ENCODE data around the gene GNS. TPM values are rescaled to one million over a fixed set of nuclear protein-coding genes. Genes with fewer than 3 reads are reported as not detected.

Gene GNS
- total RNA-seq, 1 donor from 2014 or later: 38.2 TPM

- H3K36me3 Mint-ChIP-seq (ENCODE audit: low read depth): peaks cover 7% of the 10 kb centered on the region
- peaks cover 24% of the 10 kb centered on the region for H3K4me1 Mint-ChIP-seq (ENCODE audit: low read depth)
- H3K9me3 Mint-ChIP-seq: no peaks in the 10 kb centered on the region
- intact Hi-C loops (cut with micrococcal nuclease): no loop called here
- no peak for DNase-seq (ENCODE audit: low spot score)
- H3K27ac Mint-ChIP-seq: no peak overlapping the region
- peaks cover 12% of the 10 kb centered on the region for H3K27me3 Mint-ChIP-seq (ENCODE audit: low read depth)
- H3K4me3 Mint-ChIP-seq (ENCODE audit: low read depth): no peak overlapping the region
Observed at GRCh38 chr12:64760808-64761573, 1.8 kb upstream of the GNS start.

GRCh38 chr12:64757771-64758170, 1.4 kb downstream of the GNS start:
- DNase-seq (ENCODE audit: low spot score): no peak
- Mint-ChIP-seq H3K4me1 (ENCODE audit: low read depth) (peaks cover 48% of the 10 kb centered on the region), H3K27ac (no peak overlapping the region), H3K27me3 (ENCODE audit: low read depth) (peaks cover 4% of the 10 kb centered on the region), H3K4me3 (ENCODE audit: low read depth) (peak overlapping the region; percentile 27), H3K9me3 (no peaks in the 10 kb centered on the region), H3K36me3 (ENCODE audit: low read depth) (peaks cover 33% of the 10 kb centered on the region)
- intact Hi-C loops (cut with micrococcal nuclease): loop anchor here (2.0 to 10.0 kb wide), 9 partner anchors 45 to 1545 kb away; partner anchors contain the start of genes HELB, KICS2, RASSF3 and RXYLT1

- Mint-ChIP-seq H3K4me3 (ENCODE audit: low read depth) (peak overlapping the region; percentile 4), H3K4me1 (ENCODE audit: low read depth) (peaks cover 53% of the 10 kb centered on the region), H3K27me3 (ENCODE audit: low read depth) (no peaks in the 10 kb centered on the region), H3K36me3 (ENCODE audit: low read depth) (peaks cover 40% of the 10 kb centered on the region), H3K9me3 (no peaks in the 10 kb centered on the region), H3K27ac (peak overlapping the region; percentile 70)
- intact Hi-C loops (cut with micrococcal nuclease): loop anchor here (5.0 to 10.0 kb wide), 7 partner anchors 44 to 1546 kb away; partner anchors contain the start of genes HELB, KICS2 and RXYLT1
- DNase-seq (ENCODE audit: low spot score): no peak
Observed at GRCh38 chr12:64756376-64756775, 2.8 kb downstream of the GNS start.

GRCh38 chr12:64753427-64753826, 5.8 kb downstream of the GNS start:
- Mint-ChIP-seq H3K27me3 (ENCODE audit: low read depth) (no peaks in the 10 kb centered on the region), H3K9me3 (no peaks in the 10 kb centered on the region), H3K36me3 (ENCODE audit: low read depth) (peaks cover 59% of the 10 kb centered on the region), H3K4me3 (ENCODE audit: low read depth) (peak overlapping the region; percentile 11), H3K27ac (peak overlapping the region; percentile 53), H3K4me1 (ENCODE audit: low read depth) (peaks cover 46% of the 10 kb centered on the region)
- intact Hi-C loops (cut with micrococcal nuclease): loop anchor here (10.0 kb wide), 1 partner anchor 979 kb away; the partner anchor contains the start of gene RXYLT1
- DNase-seq (ENCODE audit: low spot score): no peak

- DNase-seq (ENCODE audit: low spot score): no peak
- Mint-ChIP-seq H3K9me3 (no peaks in the 10 kb centered on the region), H3K27me3 (ENCODE audit: low read depth) (no peaks in the 10 kb centered on the region), H3K27ac (peak overlapping the region; percentile 53), H3K36me3 (ENCODE audit: low read depth) (peaks cover 65% of the 10 kb centered on the region), H3K4me3 (ENCODE audit: low read depth) (peak overlapping the region; percentile 11), H3K4me1 (ENCODE audit: low read depth) (peaks cover 45% of the 10 kb centered on the region)
- intact Hi-C loops (cut with micrococcal nuclease): loop anchor here (10.0 kb wide), 1 partner anchor 978 kb away; the partner anchor contains the start of gene RXYLT1
Observed at GRCh38 chr12:64752833-64753238, 6.4 kb downstream of the GNS start.

GRCh38 chr12:64752032-64752431, 7.2 kb downstream of the GNS start:
- Mint-ChIP-seq H3K36me3 (ENCODE audit: low read depth) (peaks cover 71% of the 10 kb centered on the region), H3K4me3 (ENCODE audit: low read depth) (no peak overlapping the region), H3K27me3 (ENCODE audit: low read depth) (no peaks in the 10 kb centered on the region), H3K27ac (no peak overlapping the region), H3K9me3 (no peaks in the 10 kb centered on the region), H3K4me1 (ENCODE audit: low read depth) (peaks cover 39% of the 10 kb centered on the region)
- intact Hi-C loops (cut with micrococcal nuclease): loop anchor here (10.0 kb wide), 1 partner anchor 977 kb away; the partner anchor contains the start of gene RXYLT1
- DNase-seq (ENCODE audit: low spot score): no peak

GRCh38 chr12:64749461-64750200, 9.6 kb downstream of the GNS start:
- Mint-ChIP-seq H3K36me3 (ENCODE audit: low read depth) (peaks cover 66% of the 10 kb centered on the region), H3K27ac (no peak overlapping the region)

GRCh38 chr12:64747695-64748094, 11.5 kb downstream of the GNS start:
- intact Hi-C loops (cut with micrococcal nuclease): no loop called here
- no peak overlapping the region for H3K27ac Mint-ChIP-seq
- no peaks in the 10 kb centered on the region for H3K9me3 Mint-ChIP-seq
- H3K27me3 Mint-ChIP-seq (ENCODE audit: low read depth): no peaks in the 10 kb centered on the region
- peaks cover 66% of the 10 kb centered on the region for H3K36me3 Mint-ChIP-seq (ENCODE audit: low read depth)
- no peak overlapping the region for H3K4me3 Mint-ChIP-seq (ENCODE audit: low read depth)
- peaks cover 11% of the 10 kb centered on the region for H3K4me1 Mint-ChIP-seq (ENCODE audit: low read depth)
- no peak for DNase-seq (ENCODE audit: low spot score)

More at GRCh38 chr12:64749461-64750200, 9.6 kb downstream of the GNS start:
- Mint-ChIP-seq H3K4me1 (ENCODE audit: low read depth) (peaks cover 24% of the 10 kb centered on the region), H3K4me3 (ENCODE audit: low read depth) (no peak overlapping the region), H3K27me3 (ENCODE audit: low read depth) (no peaks in the 10 kb centered on the region), H3K9me3 (no peaks in the 10 kb centered on the region)
- intact Hi-C loops (cut with micrococcal nuclease): loop anchor here (10.0 kb wide), 1 partner anchor 975 kb away; the partner anchor contains the start of gene RXYLT1
- no peak for DNase-seq (ENCODE audit: low spot score)

GRCh38 chr12:64746663-64747062, 12.5 kb downstream of the GNS start:
- Mint-ChIP-seq H3K36me3 (ENCODE audit: low read depth) (peaks cover 71% of the 10 kb centered on the region), H3K4me1 (ENCODE audit: low read depth) (peaks cover 8% of the 10 kb centered on the region), H3K27me3 (ENCODE audit: low read depth) (no peaks in the 10 kb centered on the region), H3K27ac (no peak overlapping the region), H3K9me3 (no peaks in the 10 kb centered on the region), H3K4me3 (ENCODE audit: low read depth) (no peak overlapping the region)
- DNase-seq (ENCODE audit: low spot score): no peak
- intact Hi-C loops (cut with micrococcal nuclease): no loop called here

GRCh38 chr12:64745980-64746379, 13.2 kb downstream of the GNS start:
- no peak overlapping the region for H3K27ac Mint-ChIP-seq
- no peaks in the 10 kb centered on the region for H3K27me3 Mint-ChIP-seq (ENCODE audit: low read depth)
- H3K9me3 Mint-ChIP-seq: no peaks in the 10 kb centered on the region
- intact Hi-C loops (cut with micrococcal nuclease): no loop called here
- DNase-seq (ENCODE audit: low spot score): no peak
- H3K4me1 Mint-ChIP-seq (ENCODE audit: low read depth): peaks cover 8% of the 10 kb centered on the region
- H3K4me3 Mint-ChIP-seq (ENCODE audit: low read depth): no peak overlapping the region
- peaks cover 69% of the 10 kb centered on the region for H3K36me3 Mint-ChIP-seq (ENCODE audit: low read depth)

- Mint-ChIP-seq H3K36me3 (ENCODE audit: low read depth) (peaks cover 70% of the 10 kb centered on the region), H3K4me3 (ENCODE audit: low read depth) (no peak overlapping the region), H3K27ac (no peak overlapping the region), H3K4me1 (ENCODE audit: low read depth) (peaks cover 10% of the 10 kb centered on the region), H3K27me3 (ENCODE audit: low read depth) (no peaks in the 10 kb centered on the region), H3K9me3 (no peaks in the 10 kb centered on the region)
- no peak for DNase-seq (ENCODE audit: low spot score)
- intact Hi-C loops (cut with micrococcal nuclease): no loop called here
Observed at GRCh38 chr12:64745259-64745807, 13.9 kb downstream of the GNS start.

- Mint-ChIP-seq H3K4me3 (ENCODE audit: low read depth) (no peak overlapping the region), H3K27me3 (ENCODE audit: low read depth) (no peaks in the 10 kb centered on the region), H3K27ac (no peak overlapping the region), H3K9me3 (no peaks in the 10 kb centered on the region), H3K4me1 (ENCODE audit: low read depth) (peaks cover 12% of the 10 kb centered on the region), H3K36me3 (ENCODE audit: low read depth) (peaks cover 74% of the 10 kb centered on the region)
- no peak for DNase-seq (ENCODE audit: low spot score)
- intact Hi-C loops (cut with micrococcal nuclease): no loop called here
Observed at GRCh38 chr12:64744422-64745258, 14.6 kb downstream of the GNS start.

All from activated T-helper 2 cell treated with anti-CD3 and anti-CD28 coated beads, Interferon-gamma antibody, Interleukin-2, Interleukin-4, amounts not matched to agents 10 μg/mL and 5 μg/mL and 100 μg/mL, durations not matched to agents 14 hours and 24 hours and 36 hours (primary cell).